ENCODE data around the gene PPP1R3C.
A peak's percentile ranks its signal among the peaks of the same experiment; 100 is the strongest.

Gene PPP1R3C

DNA sequence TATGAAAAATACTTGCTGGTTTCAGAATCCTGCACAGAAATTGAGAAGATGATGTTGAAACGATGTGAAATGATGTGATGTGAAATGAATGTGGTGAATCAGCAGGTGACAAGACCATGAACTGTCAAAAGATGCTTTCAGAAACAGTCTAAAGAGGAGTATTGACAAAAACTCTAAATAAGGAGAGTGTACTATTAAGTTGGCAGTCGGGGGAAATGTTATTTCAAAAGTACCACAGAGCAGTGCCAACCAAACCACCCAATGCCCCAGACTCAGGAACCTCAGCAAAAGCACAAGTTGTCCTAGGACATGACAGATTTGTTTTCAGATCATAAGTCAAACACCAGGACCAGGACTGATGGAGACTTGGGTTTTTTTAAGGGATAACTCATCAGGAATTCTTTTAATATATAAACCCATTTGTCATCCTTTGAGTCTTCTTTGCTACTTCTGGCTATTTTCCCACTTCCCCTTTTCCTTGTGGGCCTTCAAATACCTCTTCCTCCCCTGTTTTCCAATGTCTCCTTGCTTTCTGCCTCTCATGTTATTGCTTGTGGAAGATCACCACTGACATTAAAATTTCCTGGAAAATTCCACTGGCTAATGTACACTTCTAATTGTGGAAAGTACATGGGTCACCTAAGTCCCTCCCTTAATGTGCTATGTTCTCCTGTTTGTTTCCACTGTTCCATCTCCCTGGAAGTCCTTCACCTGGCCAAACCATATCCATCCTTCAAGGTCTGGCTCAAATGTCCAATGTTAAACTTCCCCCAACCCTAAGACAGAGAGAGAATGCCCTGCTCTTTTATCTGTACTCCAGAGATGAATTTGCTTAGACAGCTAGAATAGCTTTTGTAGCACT, 10.2 kb upstream of the PPP1R3C start:
- no peaks in the 10 kb centered on the region for H3K27me3 ChIP-seq (ENCODE audit: control insufficient read depth, insufficient read depth, low read length)
- no peaks in the 10 kb centered on the region for H3K9me3 ChIP-seq (ENCODE audit: control insufficient read depth, low read length)
- H3K36me3 ChIP-seq (ENCODE audit: control insufficient read depth, insufficient read depth, low read length): no peaks in the 10 kb centered on the region
- no peak for TF ChIP-seq CTCF (IDR thresholded peaks at IDR 0.05)
- H2AFZ ChIP-seq: peak overlapping the region; percentile 68
- H3K27ac ChIP-seq: no peak overlapping the region
- no peaks in the 10 kb centered on the region for H3K79me2 ChIP-seq
- H3K4me1 ChIP-seq: no peaks in the 10 kb centered on the region
- no peak overlapping the region for H3K4me2 ChIP-seq (ENCODE audit: low read length)
- no peak overlapping the region for H3K9ac ChIP-seq
- no peak overlapping the region for H3K4me3 ChIP-seq (ENCODE audit: low read depth, low read length)

GRCh38 chr10:91636892-91637291, 4.0 kb upstream of the PPP1R3C start:
- Histone ChIP-seq H3K4me2 (ENCODE audit: low read length) (no peak overlapping the region), H3K36me3 (ENCODE audit: control insufficient read depth, insufficient read depth, low read length) (no peaks in the 10 kb centered on the region), H3K4me3 (ENCODE audit: low read depth, low read length) (no peak overlapping the region), H3K27me3 (ENCODE audit: control insufficient read depth, insufficient read depth, low read length) (no peaks in the 10 kb centered on the region), H3K79me2 (no peaks in the 10 kb centered on the region), H3K9ac (no peak overlapping the region), H2AFZ (no peak overlapping the region), H3K9me3 (ENCODE audit: control insufficient read depth, low read length) (no peaks in the 10 kb centered on the region), H3K4me1 (peaks cover 3% of the 10 kb centered on the region), H3K27ac (no peak overlapping the region)
- TF ChIP-seq CTCF (IDR thresholded peaks at IDR 0.05): no peak

GRCh38 chr10:91635401-91636400, 2.8 kb upstream of the PPP1R3C start:
- Histone ChIP-seq H3K27ac (no peak overlapping the region), H3K9me3 (ENCODE audit: control insufficient read depth, low read length) (no peaks in the 10 kb centered on the region), H3K36me3 (ENCODE audit: control insufficient read depth, insufficient read depth, low read length) (no peaks in the 10 kb centered on the region), H2AFZ (peak overlapping the region; percentile 71), H3K79me2 (no peaks in the 10 kb centered on the region), H3K9ac (no peak overlapping the region), H3K4me1 (peaks cover 3% of the 10 kb centered on the region), H3K4me3 (ENCODE audit: low read depth, low read length) (no peak overlapping the region), H3K4me2 (ENCODE audit: low read length) (no peak overlapping the region), H3K27me3 (ENCODE audit: control insufficient read depth, insufficient read depth, low read length) (no peaks in the 10 kb centered on the region)
- TF ChIP-seq CTCF (IDR thresholded peaks at IDR 0.05): peak; percentile 80

DNA sequence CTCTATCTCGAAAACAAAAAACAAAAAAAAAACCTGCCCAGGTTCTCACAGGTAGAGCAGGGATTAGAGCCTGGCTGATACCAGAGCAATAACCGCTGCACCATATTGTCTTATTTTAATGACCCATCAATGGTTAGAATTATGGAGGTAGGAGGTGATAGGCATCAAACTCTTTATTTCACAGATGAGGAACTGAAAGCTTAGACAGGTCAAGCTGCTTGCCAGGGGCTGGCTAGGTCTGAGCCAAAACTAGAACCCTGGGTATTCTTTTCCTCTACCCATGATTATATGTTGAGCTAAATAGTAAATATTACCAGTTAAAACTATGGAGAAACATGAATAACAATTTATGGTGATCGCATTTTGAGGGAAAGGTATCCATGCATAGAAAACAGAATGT, 2.0 kb upstream of the PPP1R3C start:
- Histone ChIP-seq H3K4me2 (ENCODE audit: low read length) (no peak overlapping the region), H3K4me3 (ENCODE audit: low read depth, low read length) (no peak overlapping the region), H3K36me3 (ENCODE audit: control insufficient read depth, insufficient read depth, low read length) (no peaks in the 10 kb centered on the region), H3K9ac (no peak overlapping the region), H3K79me2 (no peaks in the 10 kb centered on the region), H3K27ac (no peak overlapping the region), H3K4me1 (peaks cover 3% of the 10 kb centered on the region), H3K27me3 (ENCODE audit: control insufficient read depth, insufficient read depth, low read length) (no peaks in the 10 kb centered on the region), H3K9me3 (ENCODE audit: control insufficient read depth, low read length) (no peaks in the 10 kb centered on the region), H2AFZ (no peak overlapping the region)
- TF ChIP-seq CTCF (IDR thresholded peaks at IDR 0.05): no peak
